HG02678 (cell line): ENCODE results near the gene LARP1.

Experiments
- ATAC-seq: cut with Tn5 transposase; IDR thresholded peaks from one replicate; pipeline ENCODE4 v1.9.1; 2021; ENCODE audit warnings: mild to moderate bottlenecking, moderate library complexity; ENCODE audit not compliant: unreplicated experiment

The LARP1 gene

GRCh38 chr5:154850255-154851062, 95.3 kb downstream of the LARP1 start, which contains the start of gene FAXDC2:
Gene FAXDC2, minus strand, starts transcription at chr5:154850603. Its CDS starts 12,425 bp downstream, at chr5:154838178.
- ATAC-seq = no peak

GRCh38 chr5:154851351-154851750, 96.2 kb downstream of the LARP1 start:
- no peak for ATAC-seq

- peak; percentile 58 for ATAC-seq
Observed at GRCh38 chr5:154857530-154858296, 102.5 kb downstream of the LARP1 start.

GRCh38 chr5:154858297-154858971, 103.3 kb downstream of the LARP1 start, which contains the start of gene CNOT8:
Gene CNOT8, plus strand, starts transcription at chr5:154858627. Its CDS starts 4,652 bp downstream, at chr5:154863279.
- peak; percentile 78 for ATAC-seq

GRCh38 chr5:154858972-154859871, 104.0 kb downstream of the LARP1 start:
- ATAC-seq = peak; percentile 13

GRCh38 chr5:154860123-154860522, 104.9 kb downstream of the LARP1 start:
- no peak for ATAC-seq

- no peak for ATAC-seq
Observed at GRCh38 chr5:154860765-154861164, 105.6 kb downstream of the LARP1 start.

- no peak for ATAC-seq
Observed at GRCh38 chr5:154861946-154862345, 106.8 kb downstream of the LARP1 start.

- no peak for ATAC-seq
Observed at GRCh38 chr5:154862766-154863165, 107.6 kb downstream of the LARP1 start.

- no peak for ATAC-seq
Observed at GRCh38 chr5:154863291-154864080, 108.3 kb downstream of the LARP1 start.

- no peak for ATAC-seq
Observed at GRCh38 chr5:154865466-154866184, 110.4 kb downstream of the LARP1 start.

GRCh38 chr5:154866841-154867240, 111.7 kb downstream of the LARP1 start:
- no peak for ATAC-seq
